Fibroblast of pulmonary artery (primary cell): ENCODE results near the gene MAGI1.

Experiments
- DNase-seq: peaks from one replicate; pipeline ENCODE4 v3.0.0-alpha.2; 2010; ENCODE audit warnings: low read depth
- H3K4me3 ChIP-seq: replicated peaks from 2 replicates; pipeline ENCODE4 v1.5.1; 2011; ENCODE audit warnings: low read depth, mild to moderate bottlenecking, control low read depth, low read length, moderate library complexity
- TF ChIP-seq, protein P1 (sequence below): IDR thresholded peaks from 2 replicates; pipeline ENCODE4 v1.5.1; 2011; ENCODE audit warnings: mild to moderate bottlenecking, control low read depth, low read length, inconsistent platforms; ENCODE audit errors: missing control alignments

MAGI1 gene

DNA sequence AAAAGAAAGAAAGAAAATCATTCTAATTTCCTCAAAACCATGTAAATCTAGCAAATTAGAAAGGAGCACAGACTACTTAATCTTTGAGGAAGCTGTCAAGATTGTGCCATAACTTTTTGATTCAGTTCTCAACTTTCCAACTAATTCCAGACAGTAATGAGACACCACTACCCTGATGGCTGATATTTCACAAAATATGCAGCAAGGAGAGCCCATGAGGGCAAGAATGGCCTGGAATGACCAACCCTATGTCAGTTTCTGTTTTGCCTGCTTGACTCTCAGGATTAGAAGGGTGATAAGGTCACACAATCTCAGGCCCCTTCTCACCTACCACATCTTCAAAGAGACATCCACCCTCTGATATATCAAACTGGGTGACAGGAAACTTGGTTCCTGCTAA is 134.7 kb downstream of the MAGI1 start:
- TF ChIP-seq, protein P1, sequence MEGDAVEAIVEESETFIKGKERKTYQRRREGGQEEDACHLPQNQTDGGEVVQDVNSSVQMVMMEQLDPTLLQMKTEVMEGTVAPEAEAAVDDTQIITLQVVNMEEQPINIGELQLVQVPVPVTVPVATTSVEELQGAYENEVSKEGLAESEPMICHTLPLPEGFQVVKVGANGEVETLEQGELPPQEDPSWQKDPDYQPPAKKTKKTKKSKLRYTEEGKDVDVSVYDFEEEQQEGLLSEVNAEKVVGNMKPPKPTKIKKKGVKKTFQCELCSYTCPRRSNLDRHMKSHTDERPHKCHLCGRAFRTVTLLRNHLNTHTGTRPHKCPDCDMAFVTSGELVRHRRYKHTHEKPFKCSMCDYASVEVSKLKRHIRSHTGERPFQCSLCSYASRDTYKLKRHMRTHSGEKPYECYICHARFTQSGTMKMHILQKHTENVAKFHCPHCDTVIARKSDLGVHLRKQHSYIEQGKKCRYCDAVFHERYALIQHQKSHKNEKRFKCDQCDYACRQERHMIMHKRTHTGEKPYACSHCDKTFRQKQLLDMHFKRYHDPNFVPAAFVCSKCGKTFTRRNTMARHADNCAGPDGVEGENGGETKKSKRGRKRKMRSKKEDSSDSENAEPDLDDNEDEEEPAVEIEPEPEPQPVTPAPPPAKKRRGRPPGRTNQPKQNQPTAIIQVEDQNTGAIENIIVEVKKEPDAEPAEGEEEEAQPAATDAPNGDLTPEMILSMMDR: no peak
- no peak for DNase-seq
- no peak overlapping the region for H3K4me3 ChIP-seq

- no peak for DNase-seq
- H3K4me3 ChIP-seq: no peak overlapping the region
- TF ChIP-seq, protein P1: no peak
Measured at GRCh38 chr3:65902304-65902793, 136.4 kb downstream of the MAGI1 start.

DNA sequence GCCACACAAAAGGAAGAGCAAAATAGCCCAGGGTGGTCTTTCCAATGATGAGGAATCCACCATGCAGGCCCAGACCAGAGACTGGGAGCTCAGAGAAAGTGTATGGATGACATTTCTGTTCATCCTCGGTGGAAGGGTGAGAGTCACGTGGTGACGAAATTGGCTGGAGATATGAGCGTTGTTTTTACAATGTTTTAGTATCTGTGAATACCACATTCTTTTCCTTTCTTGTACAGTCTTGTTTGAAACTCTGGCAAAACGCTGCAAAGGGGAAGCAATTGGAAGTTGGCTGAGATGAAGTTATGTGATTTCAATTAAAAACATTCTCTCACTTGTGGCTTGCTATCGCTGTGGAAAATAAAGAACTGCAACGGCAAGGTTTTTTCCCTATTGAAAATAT is 137.5 kb downstream of the MAGI1 start:
- TF ChIP-seq, protein P1: no peak
- DNase-seq: no peak
- H3K4me3 ChIP-seq: no peak overlapping the region

DNA sequence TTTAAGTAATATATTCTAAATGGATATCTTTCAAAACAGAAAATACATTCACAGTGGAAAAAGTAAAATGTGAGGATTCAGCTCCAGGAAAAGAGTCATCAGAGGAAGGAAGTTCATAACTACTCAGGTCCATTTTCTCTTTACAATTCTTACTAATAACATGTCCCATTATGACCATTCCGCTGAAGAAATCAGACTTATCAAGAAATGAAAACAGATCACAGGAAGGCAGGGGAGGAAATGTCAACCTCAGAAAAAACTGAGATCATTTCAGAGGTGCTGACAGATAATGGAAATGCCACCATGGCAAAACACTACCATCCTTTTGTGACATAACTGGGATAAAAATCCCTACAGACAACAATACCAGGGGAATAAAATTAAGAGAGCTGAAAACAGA is 139.5 kb downstream of the MAGI1 start:
- H3K4me3 ChIP-seq: no peak overlapping the region
- DNase-seq: no peak
- TF ChIP-seq, protein P1: no peak

DNA sequence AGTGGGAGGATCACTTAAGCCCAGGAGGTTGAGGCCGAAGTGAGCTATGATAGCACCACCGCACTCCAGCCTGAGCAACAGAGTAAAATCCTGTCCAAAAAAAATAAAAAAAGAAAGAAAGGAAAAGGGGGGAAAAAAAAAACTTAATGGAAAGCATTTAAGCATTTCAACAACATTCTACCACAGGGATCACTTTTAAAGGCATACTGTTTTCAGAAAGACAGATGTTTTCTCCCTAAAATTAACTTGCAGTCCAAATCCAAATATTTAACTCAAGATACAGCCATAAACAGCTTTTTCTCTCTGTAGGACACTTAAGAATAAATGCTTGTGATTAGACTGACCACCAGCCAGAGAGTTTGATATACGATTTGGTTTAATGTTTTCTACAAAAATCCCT is 141.0 kb downstream of the MAGI1 start:
- no peak for DNase-seq
- H3K4me3 ChIP-seq: no peak overlapping the region
- TF ChIP-seq, protein P1: no peak

GRCh38 chr3:65896321-65896720 is 142.4 kb downstream of the MAGI1 start:
- no peak overlapping the region for H3K4me3 ChIP-seq
- TF ChIP-seq, protein P1: no peak
- no peak for DNase-seq

DNA sequence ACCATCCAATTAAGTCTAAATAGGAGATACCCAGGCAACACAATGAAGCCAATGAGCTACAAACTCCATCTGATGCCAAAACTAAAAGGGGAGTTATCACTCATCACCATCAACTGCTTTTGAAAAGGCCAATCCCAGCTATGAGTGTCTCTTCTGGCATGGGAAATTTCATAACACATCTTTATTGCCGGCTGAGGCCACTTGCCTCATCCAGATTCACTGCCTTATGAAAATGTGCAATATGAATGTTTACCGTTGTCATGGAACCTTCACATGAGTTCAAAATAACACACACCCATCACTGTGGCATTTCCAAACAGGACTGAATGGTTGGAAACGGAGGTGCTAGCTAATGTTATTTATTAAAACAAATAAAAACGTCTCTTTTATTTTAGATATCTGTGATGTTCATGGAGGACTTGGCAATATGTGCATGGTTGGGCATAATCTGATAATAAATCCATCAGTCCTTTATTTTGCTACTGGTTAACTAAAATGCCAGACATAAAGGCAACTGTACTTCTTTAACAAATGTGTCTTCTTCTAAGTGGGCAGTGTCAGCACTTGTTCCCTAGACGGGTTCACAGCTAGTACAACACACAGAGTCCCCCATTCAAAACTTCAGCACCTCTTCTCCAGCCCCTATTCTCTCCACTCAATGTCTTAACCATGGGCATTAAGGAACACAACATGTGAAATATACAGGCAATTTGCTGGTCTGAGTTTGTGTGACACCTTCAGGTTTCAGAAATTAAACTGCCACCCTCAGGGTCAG is 143.9 kb downstream of the MAGI1 start:
- no peak overlapping the region for H3K4me3 ChIP-seq
- DNase-seq: peak; percentile 61
- TF ChIP-seq, protein P1: no peak
